Adipose tissue (tissue), 3 donors: Measurements from ENCODE around the gene CD58. TPM values are rescaled to one million over a fixed set of nuclear protein-coding genes. Genes with fewer than 3 reads are reported as not detected.
"Not testable (repeated sequence)": the region's sequence is repeated elsewhere in the genome, so short reads cannot be mapped to it uniquely, and the experiment has no call there.

ENCODE experiments used
- H3K27ac ChIP-seq: one replicate; pipeline ENCODE4 v1.5.1; 2013; ENCODE audit warnings: low read depth, low read length
- WGBS, 3 donors: extraction: QIAGEN DNeasy Blood & Tissue Kit; methylation state at CpG; one replicate each; pipeline ENCODE4 v1.1.7; 2013; 5-methylcytosine and 5-hydroxymethylcytosine counted together
- polyA plus RNA-seq, 3 donors: library from polyadenylated mRNA; stranded (reverse); fragments of 200-250 nt; gene quantifications; one replicate each; pipeline ENCODE4 v1.2.3, GENCODE V29; 2013
- donor health status: healthy with polysubstance abuse.
- donor health status: Bipolar disorder and iron deficiency.
- donor health status: healthy.

Gene CD58, protein sequence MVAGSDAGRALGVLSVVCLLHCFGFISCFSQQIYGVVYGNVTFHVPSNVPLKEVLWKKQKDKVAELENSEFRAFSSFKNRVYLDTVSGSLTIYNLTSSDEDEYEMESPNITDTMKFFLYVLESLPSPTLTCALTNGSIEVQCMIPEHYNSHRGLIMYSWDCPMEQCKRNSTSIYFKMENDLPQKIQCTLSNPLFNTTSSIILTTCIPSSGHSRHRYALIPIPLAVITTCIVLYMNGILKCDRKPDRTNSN
- 10 to 100 TPM in 2 of 3 donors, 1 to 10 TPM in 1; 5.6 to 24.0 (median 19.0) TPM for polyA plus RNA-seq

DNA sequence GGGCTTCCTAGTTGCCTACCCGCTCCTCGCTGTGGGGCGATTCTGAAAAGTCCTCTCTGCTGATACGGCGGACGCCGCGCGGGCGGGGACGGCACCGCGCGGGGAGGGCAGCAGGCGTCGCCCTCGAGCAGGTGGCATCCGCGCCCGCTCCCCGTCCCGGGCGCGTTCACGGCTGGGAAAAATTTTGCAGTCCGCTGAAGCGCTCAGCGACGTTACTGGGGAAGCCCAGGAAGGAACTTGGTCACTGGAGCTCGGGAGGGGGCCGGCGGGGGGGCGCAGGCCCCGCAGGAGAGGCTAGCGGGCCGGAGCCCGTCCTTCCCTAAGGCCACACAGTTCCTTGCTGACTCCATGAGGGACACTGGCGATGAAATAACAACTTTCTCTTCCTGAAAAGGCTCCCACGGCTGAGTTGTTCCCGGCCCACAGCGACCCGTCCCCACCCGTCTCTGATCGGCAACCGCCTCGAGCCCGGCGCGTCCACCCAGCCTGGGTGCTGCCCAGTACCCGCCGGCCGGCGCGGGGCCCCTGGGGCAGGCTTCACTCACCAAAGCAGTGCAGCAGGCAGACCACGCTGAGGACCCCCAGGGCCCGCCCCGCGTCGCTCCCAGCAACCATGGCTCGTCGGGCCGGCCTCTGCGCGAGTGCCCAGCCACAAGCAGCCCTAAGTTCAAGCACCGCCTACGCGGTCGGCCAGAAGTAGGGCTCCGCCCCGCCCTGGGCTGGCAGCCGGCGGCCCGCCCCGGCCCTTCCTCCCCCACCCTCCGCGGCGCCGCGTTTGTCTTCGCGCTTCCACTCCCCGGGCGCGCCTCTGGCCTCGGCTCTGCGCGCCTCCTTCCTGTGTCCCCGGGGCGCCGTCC is at the start of gene CD58:
TSS of gene CD58 (minus strand) at position 669 of the 857 bp plus-strand sequence. CDS start at position 615, 54 bp downstream.
- WGBS, 3 donors = 1% methylated on average over 64 to 90 of the region's 90 CpGs
- peak within 1 kb of the TSS; percentile 68 for H3K27ac ChIP-seq

DNA sequence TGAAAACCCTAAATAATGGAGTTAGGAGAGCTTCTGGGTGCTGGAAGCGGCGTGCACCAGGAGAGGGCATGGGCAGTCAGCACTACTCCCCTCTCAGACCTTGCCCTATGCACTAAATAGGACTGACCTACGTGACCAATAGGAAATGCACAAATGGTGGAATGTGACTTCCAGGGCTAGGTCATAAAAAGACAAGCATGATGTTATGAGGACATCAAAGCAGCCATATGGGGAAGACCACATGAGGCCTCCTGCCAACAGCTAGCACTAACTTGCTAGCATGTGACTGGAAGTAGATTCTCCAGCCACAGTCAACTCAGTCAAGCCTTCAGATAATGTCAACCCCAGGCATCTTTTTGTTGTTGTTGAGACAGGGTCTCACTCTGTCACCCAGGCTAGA is 49.6 kb upstream of the CD58 start:
- WGBS, 3 donors = 90 to 97% (median 92%) methylated on average over 3 of the region's 3 CpGs
- H3K27ac ChIP-seq = not testable (repeated sequence)

DNA sequence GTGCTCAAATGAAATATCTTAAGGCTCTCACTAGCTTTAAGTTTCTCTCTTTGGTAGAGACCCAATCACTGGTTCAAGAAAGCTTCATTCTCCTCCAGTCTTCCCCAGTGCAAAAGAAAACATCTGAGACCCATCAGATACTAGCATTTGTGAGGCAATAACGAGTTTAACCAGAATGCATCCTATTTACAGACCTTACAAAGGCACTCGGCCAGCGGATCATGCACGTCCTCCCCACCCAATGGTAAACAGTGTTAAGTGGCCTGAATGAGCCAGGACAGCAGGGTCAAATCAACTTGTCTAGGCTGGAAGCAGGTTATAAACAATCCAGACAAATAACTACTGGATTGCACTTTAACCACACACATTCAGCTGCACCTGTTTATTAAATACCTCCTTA is 48.3 kb upstream of the CD58 start:
- not testable (repeated sequence) for H3K27ac ChIP-seq
- 48 to 60% (median 52%) methylated on average over 4 of the region's 4 CpGs for WGBS, 3 donors

- 57 to 87% (median 84%) methylated on average over 5 of the region's 5 CpGs for WGBS, 3 donors
- not testable (repeated sequence) for H3K27ac ChIP-seq
These were observed 47.0 kb upstream of the CD58 start for GRCh38 chr1:116617808-116618207.

DNA sequence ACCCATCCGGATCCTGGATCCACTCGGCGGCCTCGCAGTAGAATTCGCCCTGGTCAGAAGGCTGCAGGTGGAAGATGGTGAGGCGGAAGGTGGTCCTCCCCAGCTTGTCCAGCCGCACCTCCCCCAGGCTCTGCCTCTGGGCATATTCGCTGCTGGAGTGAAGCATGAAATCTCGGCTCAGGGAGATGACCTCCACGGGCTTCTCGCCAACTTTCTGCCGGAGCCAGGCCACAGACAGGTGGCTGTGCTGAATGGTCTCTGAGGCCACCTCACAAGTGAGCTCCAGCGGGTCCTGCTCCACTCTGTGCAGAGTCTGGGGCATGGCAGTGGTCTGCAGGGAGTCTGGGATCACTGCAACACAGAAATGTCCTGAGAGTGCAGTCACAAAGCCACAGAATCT is 43.0 kb upstream of the CD58 start:
- not testable (repeated sequence) for H3K27ac ChIP-seq
- 86 to 93% (median 88%) methylated on average over 12 to 13 of the region's 13 CpGs for WGBS, 3 donors

GRCh38 chr1:116609801-116610371 is 39.1 kb upstream of the CD58 start:
- 71 to 89% (median 77%) methylated on average over 6 of the region's 6 CpGs for WGBS, 3 donors
- not testable (repeated sequence) for H3K27ac ChIP-seq

DNA sequence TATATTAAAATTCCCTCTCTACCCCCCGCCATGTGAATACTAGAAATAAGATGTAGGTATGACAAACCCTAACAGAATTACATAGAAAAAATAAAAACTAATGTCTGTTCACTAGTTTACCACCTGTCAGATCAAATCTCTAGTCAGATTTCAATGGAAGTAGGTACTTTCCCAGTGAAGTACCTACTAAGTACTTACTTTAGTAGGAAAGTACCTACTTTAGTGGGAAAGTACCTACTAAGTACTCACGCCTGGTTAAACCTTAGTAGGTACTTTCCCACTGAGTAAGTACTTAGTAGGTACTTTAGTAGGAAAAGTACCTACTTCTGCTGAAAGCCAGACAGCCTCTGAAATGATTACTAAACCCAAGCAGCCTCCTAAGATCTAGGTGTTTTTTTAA is 38.0 kb upstream of the CD58 start:
- 83 to 96% (median 89%) methylated on average over 2 of the region's 2 CpGs for WGBS, 3 donors
- not testable (repeated sequence) for H3K27ac ChIP-seq

- WGBS, 3 donors = 77 to 85% (median 84%) methylated on average over 8 to 10 of the region's 12 CpGs
- not testable (repeated sequence) for H3K27ac ChIP-seq
These were observed 37.3 kb upstream of the CD58 start for GRCh38 chr1:116608151-116608550.

DNA sequence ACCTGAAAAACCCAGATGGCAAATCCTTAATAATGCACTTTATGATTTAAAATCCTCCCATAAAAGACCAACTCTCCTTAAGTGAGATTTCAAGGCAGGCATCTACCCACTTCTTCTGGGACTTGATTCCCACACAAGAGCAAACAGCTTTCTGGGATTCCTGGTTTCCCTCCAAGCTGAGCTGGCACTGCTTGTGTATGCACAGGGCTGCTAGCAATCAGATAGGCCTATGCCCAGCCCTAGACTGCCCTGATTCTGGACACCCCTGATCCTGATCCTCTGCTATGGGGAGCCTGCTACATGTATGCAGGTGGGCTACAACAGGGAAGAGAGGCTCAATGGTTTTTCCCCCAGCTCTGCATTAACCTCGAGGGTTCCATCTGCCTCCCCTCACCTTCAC is 36.6 kb upstream of the CD58 start:
- not testable (repeated sequence) for H3K27ac ChIP-seq
- WGBS, 3 donors = 74 to 91% (median 81%) methylated on average over 1 of the region's 1 CpG

GRCh38 chr1:116606067-116606466 is 35.2 kb upstream of the CD58 start:
- 49 to 89% (median 55%) methylated on average over 5 to 7 of the region's 8 CpGs for WGBS, 3 donors
- H3K27ac ChIP-seq = not testable (repeated sequence)

- no peak overlapping the region for H3K27ac ChIP-seq
- WGBS, 3 donors = 91 to 95% (median 93%) methylated on average over 1 of the region's 1 CpG
These were observed 34.5 kb upstream of the CD58 start for GRCh38 chr1:116605315-116605714.

DNA sequence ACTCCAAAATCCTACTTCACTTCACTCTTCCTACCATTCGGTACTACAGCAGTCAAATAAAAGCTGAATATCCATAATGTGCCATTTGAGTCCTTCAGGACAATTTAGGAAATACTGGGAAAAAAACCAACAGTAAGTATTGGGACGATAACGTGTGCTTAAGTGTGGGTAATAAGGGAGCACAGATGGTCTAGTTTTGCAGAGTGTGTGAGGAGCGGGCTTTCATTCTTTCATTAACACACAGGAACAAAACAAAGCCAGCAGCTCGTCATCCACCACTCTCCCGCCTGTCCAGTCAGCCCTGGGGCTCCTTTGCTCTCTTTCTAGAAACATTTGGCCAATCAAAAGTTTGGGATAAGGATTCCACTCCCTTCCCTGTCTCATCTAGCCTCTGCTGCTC is 33.6 kb upstream of the CD58 start:
- not testable (repeated sequence) for H3K27ac ChIP-seq
- 84 to 91% (median 90%) methylated on average over 6 of the region's 6 CpGs for WGBS, 3 donors

GRCh38 chr1:116603646-116604045 is 32.8 kb upstream of the CD58 start:
- 92 to 97% (median 95%) methylated on average over 19 to 21 of the region's 21 CpGs for WGBS, 3 donors
- H3K27ac ChIP-seq = not testable (repeated sequence)

DNA sequence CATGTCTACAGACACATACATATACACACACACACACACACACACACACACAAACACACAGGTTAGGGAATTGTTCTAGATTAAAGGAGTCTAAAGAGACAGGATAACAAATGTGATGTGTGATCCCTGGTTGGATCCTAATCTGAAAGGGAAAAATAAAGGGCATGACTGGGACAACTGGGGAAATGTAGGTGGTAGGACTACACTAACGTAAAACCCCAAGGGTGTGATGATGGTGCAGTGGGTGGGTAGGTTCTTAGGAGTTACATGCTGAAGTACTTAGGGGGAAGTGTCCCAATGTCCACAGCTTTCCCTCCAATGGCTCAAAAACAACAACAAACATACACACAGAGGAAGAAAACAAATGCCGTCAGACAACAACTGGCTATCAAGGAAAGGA is 28.5 kb upstream of the CD58 start:
- 72 to 87% (median 76%) methylated on average over 2 of the region's 2 CpGs for WGBS, 3 donors
- H3K27ac ChIP-seq = not testable (repeated sequence)

DNA sequence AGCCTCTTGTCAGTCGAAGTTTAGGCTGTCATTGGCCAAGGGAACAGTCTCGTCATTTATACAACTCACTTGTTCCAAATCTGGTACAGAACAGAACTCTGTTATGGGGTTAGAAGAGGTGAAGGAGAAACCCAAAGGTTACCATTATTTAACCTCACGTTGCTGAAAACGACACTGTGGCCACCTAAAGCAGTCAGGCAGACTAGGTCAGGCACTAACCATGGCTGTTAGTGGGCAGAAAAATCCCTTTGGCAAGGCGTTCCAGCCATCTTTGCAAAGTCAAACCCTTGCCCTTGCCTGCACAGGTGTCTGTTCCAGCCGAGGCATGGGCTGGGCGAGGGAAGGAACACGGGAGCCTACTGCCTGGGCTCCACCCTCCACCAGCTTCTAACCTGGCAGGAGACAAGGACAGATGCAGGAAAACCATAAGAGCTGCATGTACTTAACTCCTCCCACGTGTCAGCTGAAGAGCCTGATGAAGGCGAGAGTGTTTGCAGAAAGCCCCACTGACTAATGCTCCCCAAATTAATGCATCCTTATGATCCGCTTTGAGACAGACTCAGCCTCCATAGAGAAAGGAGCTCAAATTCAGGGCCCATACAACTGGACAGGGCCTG is 27.7 kb upstream of the CD58 start:
- 80 to 81% (median 80%) methylated on average over 11 of the region's 11 CpGs for WGBS, 3 donors
- H3K27ac ChIP-seq = not testable (repeated sequence)

DNA sequence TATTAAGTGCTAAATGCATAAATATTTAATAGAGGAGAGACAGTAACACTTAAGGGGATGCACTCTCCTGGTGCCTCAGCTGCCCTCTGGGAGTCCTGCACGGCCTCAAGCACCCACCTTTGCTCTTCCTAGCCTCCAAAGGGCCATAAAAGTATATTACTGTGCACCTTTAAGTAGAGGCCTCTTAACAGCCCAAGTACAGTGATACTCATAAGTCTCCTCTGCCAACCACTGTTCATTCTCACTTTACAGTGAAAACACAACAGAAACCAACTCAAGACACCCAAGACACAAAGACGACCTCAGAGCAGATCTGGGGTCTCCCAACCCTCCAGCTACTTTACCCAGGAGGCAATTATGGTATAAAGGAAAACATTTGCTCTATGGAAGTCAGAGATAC is 26.6 kb upstream of the CD58 start:
- 33 to 63% (median 46%) methylated on average over 2 of the region's 2 CpGs for WGBS, 3 donors
- not testable (repeated sequence) for H3K27ac ChIP-seq

DNA sequence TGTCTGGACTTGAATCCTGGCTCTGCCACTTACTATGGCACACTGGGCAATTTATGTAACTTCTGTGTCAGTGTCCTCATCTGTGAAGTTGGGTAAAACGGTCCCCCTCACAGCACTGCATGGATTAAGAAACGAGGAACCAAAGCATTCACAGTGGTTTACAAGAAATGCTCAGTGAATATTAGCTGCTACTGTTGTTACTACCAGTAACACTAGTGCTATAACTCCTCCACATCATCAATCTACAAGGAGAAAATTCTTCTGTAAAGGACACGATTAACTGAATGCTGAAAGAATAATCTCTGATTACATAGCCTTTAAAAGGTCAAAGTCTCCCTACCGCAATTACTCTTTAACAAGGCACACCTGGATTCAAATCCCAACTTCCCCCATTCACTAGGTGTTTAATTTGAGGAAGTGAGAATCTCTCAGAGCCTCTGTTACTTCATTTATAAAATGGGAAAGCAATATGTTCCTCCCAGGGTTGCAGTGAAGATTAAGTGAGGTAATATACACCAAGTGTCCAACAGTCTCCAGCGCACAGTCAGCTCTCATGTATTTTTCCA is 26.0 kb upstream of the CD58 start:
- WGBS, 3 donors = 57 to 72% (median 72%) methylated on average over 5 of the region's 5 CpGs
- H3K27ac ChIP-seq = not testable (repeated sequence)

DNA sequence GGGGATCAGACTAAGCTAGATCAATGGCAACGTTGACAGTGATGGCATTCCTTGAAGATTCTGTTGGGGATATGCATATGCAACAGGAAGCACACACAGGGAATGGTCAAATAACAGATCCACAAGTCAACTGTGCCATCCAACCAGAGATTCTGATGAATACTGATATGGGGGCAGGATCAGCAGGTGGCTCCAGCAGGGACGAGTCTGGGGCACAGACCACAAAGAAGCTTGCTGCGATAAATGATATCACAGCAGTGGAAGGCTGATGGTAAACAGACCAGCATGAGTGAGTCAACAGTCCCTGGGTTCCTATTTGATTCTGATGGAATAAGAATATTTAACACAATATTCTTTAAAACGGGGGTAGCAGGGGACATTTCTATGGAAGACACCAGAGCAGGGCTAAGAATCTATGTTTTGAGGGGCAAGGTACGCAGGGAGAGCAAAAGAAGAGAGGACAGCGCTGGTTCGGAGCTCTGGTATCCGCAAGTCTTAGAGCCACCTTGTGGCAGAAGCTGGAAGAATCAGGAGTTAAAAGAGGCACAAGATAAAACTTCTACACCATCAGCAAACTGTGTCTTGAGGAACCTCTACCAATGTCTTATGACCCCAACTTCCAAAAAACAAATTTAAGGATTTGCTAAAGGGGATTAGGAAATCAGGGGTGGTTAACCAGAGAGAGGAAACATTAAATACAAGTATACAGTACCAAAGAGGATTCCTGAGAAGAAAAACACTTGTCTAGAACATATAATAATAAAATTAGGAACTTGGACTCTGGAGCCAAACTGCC is 25.3 kb upstream of the CD58 start:
- H3K27ac ChIP-seq = not testable (repeated sequence)
- WGBS, 3 donors = 11 to 13% (median 12%) methylated on average over 8 of the region's 8 CpGs
